Stomach smooth muscle (tissue), 2 donors: ENCODE measurements around the gene PSME1.

Experiments used
- H3K27ac ChIP-seq: one replicate; pipeline ENCODE4 v1.7.0; 2013; ENCODE audit warnings: mild to moderate bottlenecking, low read length, inconsistent platforms
- H3K27me3 ChIP-seq, 2 donors: one replicate each; pipeline ENCODE4 v1.7.0; 2013; ENCODE audit warnings: low read length in 2 of 2; ENCODE audit not compliant: insufficient read depth in 2 of 2, control insufficient read depth in 1 of 2
- H3K36me3 ChIP-seq, 2 donors: one replicate each; pipeline ENCODE4 v1.7.0; 2013; ENCODE audit warnings: low read length in 2 of 2; ENCODE audit not compliant: control insufficient read depth in 2 of 2, insufficient read depth in 2 of 2
- H3K4me1 ChIP-seq: one replicate; pipeline ENCODE4 v1.7.0; 2013; ENCODE audit warnings: low read length; ENCODE audit not compliant: control insufficient read depth, insufficient read depth
- H3K4me3 ChIP-seq, 2 donors: one replicate each; pipeline ENCODE4 v1.7.0; 2013; ENCODE audit warnings: low read length in 2 of 2
- H3K9ac ChIP-seq, 2 donors: one replicate each; pipeline ENCODE4 v1.7.0; 2013; ENCODE audit warnings: low read length in 2 of 2, mild to moderate bottlenecking in 1 of 2
- H3K9me3 ChIP-seq, 2 donors: one replicate each; pipeline ENCODE4 v1.7.0; 2013; ENCODE audit warnings: low read length in 2 of 2; ENCODE audit not compliant: control insufficient read depth in 2 of 2
- donor health status: healthy.
- donor health status: Pancreatic carcinoma.

PSME1 gene

DNA sequence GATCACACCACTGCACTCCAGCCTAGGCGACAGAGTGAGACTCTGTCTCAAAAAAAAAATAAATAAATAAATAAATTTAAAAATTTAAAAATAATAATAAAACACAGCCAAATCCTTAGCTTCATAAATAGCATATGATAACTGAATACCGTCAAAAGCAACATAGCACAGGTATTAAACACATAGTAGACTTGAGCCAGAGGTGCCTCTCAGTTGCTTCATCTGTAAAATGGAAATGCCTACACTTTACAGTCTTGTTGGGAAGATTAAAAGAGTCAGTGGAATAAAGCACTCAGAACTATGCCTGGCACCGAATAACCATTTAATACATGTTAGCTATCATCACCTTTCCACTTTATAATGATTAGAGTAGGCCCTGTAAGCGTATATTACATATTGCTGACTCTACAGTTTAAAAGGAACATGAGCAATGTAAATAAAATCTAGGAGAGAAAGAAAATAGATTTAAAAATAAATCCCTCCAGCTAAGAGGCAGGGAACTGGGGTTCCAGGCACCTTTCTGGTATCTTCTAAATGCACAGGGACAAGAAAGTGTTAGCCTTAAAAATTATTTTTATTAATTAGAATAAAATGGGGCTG is 29.2 kb upstream of the PSME1 start:
- Histone ChIP-seq H3K36me3 (no peaks in the 10 kb centered on the region), H3K4me1 (peaks cover 5% of the 10 kb centered on the region), H3K4me3 (no peak overlapping the region), H3K27me3 (no peaks in the 10 kb centered on the region), H3K27ac (no peak overlapping the region), H3K9ac (no peak overlapping the region), H3K9me3 (no peaks in the 10 kb centered on the region)

DNA sequence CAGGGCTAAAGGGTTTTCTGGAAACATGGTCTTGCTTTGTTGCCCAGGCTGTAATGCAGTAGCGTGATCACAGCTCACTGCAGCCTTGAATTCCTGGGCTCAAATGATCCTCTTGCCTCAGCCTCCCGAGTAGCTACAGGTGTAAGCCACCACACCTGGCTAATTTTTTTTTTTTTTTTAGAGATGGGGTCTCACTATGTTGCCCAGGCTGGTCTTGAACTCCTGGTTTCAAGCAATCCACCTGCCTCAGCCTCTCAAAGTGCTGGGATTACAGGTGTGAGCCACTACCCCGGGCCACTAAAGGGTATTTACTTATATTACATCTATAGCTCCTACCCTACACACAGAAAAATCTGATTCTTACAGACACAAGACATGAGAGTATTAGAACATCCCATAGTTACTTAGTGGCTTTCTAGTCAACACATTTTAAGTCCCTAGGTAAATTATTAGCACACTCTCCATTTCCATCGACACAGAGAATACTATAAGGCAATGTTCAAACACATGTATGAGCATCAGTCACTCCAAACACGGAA is 27.6 kb upstream of the PSME1 start:
- H3K4me3 ChIP-seq = no peak overlapping the region
- peaks cover 5% of the 10 kb centered on the region for H3K4me1 ChIP-seq
- peak overlapping the region in 1 of 2 donors; percentile 21 for H3K9ac ChIP-seq
- no peaks in the 10 kb centered on the region for H3K9me3 ChIP-seq
- H3K36me3 ChIP-seq = no peaks in the 10 kb centered on the region
- no peaks in the 10 kb centered on the region for H3K27me3 ChIP-seq
- H3K27ac ChIP-seq = no peak overlapping the region

DNA sequence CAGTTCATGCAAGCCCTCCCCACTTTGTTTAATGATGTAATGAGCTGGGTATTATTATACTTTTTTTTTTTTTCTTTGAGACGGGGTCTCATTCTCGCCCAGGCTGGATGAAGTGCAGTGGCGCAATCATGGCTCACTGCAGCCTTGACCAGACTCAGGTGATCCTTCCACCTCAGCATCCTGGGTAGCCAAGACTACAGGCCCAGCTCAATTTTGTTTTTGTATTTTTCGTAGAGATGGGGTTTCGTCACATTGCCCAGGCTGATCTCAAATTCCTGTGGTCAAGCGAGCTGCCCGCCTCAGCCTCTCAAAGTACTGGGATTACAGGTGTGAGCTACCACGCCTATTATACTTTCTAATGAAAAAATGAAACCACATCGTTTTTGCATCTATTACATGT is 25.9 kb upstream of the PSME1 start:
- H3K9ac ChIP-seq = no peak overlapping the region
- H3K27ac ChIP-seq = no peak overlapping the region
- no peaks in the 10 kb centered on the region for H3K36me3 ChIP-seq
- H3K27me3 ChIP-seq = no peaks in the 10 kb centered on the region
- H3K4me1 ChIP-seq = peaks cover 6% of the 10 kb centered on the region
- no peak overlapping the region for H3K4me3 ChIP-seq
- no peaks in the 10 kb centered on the region for H3K9me3 ChIP-seq

DNA sequence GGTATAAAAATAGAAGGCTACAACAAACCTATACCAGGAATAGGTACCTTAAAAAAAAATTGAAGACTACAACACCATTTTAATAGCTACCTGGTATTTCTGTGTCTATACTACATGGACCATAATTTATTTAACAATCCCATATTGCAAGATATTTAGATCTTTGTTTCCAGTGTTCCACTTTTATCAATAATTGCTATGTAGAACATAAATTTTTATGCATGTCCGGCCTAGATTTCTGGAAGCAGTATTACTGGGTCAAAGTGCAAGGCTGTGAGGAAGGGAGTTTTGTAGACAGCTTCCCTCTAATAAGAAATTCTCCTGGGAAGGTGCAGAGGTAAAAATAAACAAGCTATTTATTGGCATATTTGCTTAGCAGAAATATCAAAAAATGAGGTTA is 25.5 kb upstream of the PSME1 start:
- Histone ChIP-seq H3K4me3 (no peak overlapping the region), H3K36me3 (no peaks in the 10 kb centered on the region), H3K4me1 (peaks cover 11% of the 10 kb centered on the region), H3K9ac (no peak overlapping the region), H3K27ac (no peak overlapping the region), H3K9me3 (no peaks in the 10 kb centered on the region), H3K27me3 (no peaks in the 10 kb centered on the region)

DNA sequence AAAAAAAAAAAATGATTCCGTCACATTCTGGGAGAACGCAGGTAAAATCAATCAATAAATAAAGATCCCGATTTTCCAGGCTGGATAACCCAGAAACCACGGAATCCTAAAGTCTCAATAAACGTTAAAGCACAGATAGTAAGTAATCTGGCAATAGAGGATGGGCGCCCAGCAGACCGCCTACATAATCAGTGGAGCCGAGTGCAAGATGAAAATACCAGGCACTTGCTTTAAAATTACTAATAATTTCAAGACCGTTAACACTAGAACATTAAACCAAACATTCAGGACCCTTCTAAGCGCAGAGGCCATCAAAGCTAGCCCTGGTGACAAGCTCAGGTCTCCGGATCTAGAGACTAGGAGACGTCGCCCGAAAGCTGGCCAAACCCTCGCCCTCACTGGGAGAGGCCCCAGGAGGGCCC is 22.6 kb upstream of the PSME1 start:
- H3K27me3 ChIP-seq = no peaks in the 10 kb centered on the region
- H3K27ac ChIP-seq = peak overlapping the region; percentile 97
- H3K4me3 ChIP-seq = peak overlapping the region; percentile 93 to 96
- peaks cover 23% of the 10 kb centered on the region for H3K4me1 ChIP-seq
- no peaks in the 10 kb centered on the region for H3K9me3 ChIP-seq
- peak overlapping the region; percentile 96 to 97 for H3K9ac ChIP-seq
- H3K36me3 ChIP-seq = peaks cover 9 to 11% of the 10 kb centered on the region in 2 donors

DNA sequence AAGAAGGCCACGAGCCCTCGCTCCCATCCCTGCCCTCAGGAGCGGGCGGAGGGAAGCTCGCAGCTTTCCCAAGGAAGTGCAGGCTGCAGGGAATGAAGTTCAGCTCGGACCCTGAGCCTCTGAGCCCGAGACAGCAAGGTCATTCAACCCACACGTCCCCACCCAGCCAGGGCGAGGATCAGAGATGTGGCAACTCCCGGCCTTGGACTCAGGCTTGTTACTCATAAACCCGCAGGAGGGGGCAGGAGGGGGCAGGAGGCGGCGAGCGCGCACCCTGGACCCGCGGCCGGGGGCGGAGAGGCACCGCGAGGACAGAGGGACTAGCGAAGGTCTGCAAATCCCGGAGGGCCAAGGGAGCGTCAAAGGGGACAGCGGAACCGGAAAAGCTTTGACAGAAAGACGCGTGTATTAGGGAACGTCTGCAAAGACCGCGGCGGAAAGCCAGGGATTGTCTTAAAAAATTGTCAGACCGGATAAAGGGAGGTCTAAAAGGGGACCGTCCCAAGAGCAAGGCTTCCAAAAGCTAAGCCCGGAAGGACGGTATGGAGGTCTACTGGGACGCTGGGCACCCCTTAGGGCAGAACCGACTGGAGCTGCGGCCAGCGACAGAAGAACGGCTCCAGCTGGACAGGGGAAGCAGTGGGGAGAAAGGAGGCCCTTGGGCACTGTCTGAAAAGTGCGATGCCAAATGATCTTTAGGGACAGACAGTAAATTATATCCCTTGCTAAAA is 22.0 kb upstream of the PSME1 start:
- Histone ChIP-seq H3K27me3 (no peaks in the 10 kb centered on the region), H3K9me3 (no peaks in the 10 kb centered on the region), H3K9ac (peak overlapping the region; percentile 96 to 97), H3K4me3 (peak overlapping the region; percentile 93 to 96), H3K4me1 (peaks cover 18% of the 10 kb centered on the region), H3K36me3 (peaks cover 15 to 17% of the 10 kb centered on the region in 2 donors), H3K27ac (peak overlapping the region; percentile 97)

DNA sequence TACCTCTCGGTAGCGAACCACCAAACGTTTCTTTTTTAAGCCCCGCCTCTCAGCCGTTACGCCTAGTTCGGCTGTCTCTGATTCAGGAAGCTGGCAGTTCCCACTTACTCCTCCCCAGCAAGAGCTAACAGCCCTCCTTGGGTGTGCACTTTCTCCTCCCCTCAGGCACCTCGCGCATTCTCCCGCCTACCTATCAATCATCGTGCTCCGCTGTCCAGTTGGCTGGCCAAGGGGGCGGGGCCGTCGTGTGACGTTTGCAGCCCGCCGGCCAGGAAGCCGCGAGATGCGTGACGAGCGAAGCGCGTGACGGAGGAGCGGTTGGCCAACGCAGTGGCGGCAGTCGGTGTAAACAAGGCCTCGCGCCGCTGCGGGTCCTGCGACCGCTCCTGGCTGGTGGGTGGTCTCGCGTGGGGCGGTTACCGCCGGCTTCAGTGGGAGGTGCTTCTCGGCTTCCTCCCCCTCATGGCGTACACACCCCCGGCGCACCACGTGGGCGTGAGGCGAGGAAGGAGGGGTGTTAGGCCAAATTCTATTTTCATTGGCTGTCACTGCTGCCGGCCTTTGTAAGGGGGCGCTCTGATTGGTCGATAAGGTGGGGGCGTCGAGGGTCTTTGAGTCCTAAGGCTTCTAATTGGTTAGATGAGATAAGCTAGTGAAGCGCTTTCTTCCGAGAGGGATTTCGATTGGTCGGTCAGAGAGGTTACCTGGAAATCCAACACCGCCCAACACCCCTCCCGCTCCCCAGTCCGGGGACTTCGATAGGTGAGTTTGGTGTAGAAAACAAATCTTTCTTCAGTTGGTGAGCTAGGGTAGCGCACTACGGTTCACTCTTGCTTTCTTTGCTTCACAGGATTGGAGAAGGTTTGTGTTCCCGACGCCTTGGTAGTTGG is 21.2 kb upstream of the PSME1 start, which contains the start of the genes DCAF11 and NRL:
Gene DCAF11 (plus strand): TSS at position 246 of the 890 bp plus-strand sequence. CDS start 818 bp downstream, outside the sequence.
Gene NRL (minus strand): TSS at position 418 of the 890 bp plus-strand sequence. CDS start 32,101 bp downstream, outside the sequence.
- Histone ChIP-seq H3K27me3 (no peaks in the 10 kb centered on the region), H3K9me3 (no peaks in the 10 kb centered on the region), H3K36me3 (peaks cover 23 to 25% of the 10 kb centered on the region in 2 donors), H3K9ac (peak within 1 kb of the TSS; percentile 96 to 97), H3K27ac (peak within 1 kb of the TSS; percentile 97), H3K4me3 (peak within 1 kb of the TSS; percentile 93 to 96), H3K4me1 (peaks cover 18% of the 10 kb centered on the region)

DNA sequence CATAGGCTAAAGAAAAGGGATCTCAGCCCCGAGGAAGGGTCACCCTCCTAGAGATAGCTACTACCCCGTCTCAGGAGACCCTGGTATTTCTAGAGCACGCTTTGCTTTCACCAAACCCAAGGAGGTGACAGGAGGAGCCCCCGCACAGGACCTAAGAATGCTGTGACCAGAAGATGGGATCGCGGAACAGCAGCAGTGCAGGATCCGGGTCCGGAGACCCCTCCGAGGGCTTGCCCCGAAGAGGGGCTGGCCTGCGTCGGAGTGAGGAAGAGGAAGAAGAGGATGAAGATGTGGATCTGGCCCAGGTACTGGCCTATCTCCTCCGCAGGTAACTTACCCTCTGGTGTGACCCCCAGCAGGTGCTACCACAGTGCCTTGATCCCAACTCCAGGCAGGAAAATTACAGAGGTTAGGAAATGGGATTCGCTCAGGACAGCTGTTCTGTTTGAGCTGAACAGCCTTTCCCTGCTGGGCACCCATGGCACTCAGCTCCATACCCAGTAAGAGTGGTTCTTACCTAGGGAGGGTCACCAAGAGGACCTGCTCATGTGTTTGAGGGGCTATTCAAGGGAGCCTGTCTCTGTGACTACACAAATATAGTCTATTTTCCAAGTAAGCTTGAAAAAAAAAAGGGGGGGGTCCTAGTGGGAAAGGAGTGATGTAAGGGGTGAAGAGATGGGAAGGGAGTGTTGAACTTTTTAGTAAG is 20.4 kb upstream of the PSME1 start:
- Histone ChIP-seq H3K27me3 (no peaks in the 10 kb centered on the region), H3K36me3 (peaks cover 25 to 28% of the 10 kb centered on the region in 2 donors), H3K9ac (peak overlapping the region; percentile 96 to 97), H3K9me3 (no peaks in the 10 kb centered on the region), H3K4me3 (peak overlapping the region; percentile 93 to 96), H3K27ac (peak overlapping the region; percentile 97), H3K4me1 (peaks cover 18% of the 10 kb centered on the region)

DNA sequence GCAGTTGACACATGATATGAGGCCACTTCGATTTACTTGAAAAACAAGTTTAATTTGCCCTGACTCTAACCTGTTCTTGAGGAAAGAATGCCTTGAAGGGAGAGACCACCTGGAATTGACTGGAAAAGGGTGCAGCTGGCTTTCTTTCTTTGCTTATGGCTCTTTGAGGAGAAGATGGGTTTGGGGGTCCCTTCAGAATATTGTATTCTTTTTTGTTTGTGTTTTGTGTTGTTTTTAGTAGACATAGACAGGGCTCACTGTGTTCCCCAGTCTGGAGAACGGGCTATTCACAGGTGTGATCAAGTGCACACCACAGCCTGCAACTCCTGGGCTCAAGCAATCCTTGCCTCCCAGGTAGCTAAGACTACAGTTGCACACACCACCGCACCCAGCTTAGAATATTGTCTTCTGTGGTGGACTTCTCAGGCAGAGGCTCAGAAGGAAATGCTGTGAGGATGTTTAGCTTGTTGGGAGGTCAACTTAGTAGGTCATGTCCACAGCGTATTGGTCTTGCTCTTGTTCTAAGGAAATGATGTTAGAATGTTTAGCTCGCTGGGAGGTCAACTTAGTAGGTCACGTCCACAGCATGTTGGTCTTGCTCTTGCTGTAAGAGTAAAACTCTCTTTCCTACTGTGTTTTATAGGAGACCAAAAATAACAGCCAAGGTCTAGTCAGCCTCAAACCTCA is 19.7 kb upstream of the PSME1 start:
- Histone ChIP-seq H3K9ac (peak overlapping the region in 1 of 2 donors; percentile 97), H3K4me1 (peaks cover 18% of the 10 kb centered on the region), H3K9me3 (no peaks in the 10 kb centered on the region), H3K36me3 (peaks cover 30 to 35% of the 10 kb centered on the region in 2 donors), H3K27ac (no peak overlapping the region), H3K27me3 (no peaks in the 10 kb centered on the region), H3K4me3 (peak overlapping the region; percentile 40 to 93)
